HepG2 (cell line): ENCODE measurements around the gene IL1RL2. TPM values are rescaled to one million over a fixed set of nuclear protein-coding genes. Genes with fewer than 3 reads are reported as not detected.

Experiments used
- ATAC-seq: fragments of 200-7000 bp; cut with Tn5 transposase; 3 replicates; pipeline ENCODE4 v1.9.1; 2020; ENCODE audit warnings: mild to moderate bottlenecking, moderate library complexity
- BruUV-seq: library from RNA; stranded (reverse); fragments of 400-500 nt; replicated peaks from 2 replicates; lab custom pipeline; 2021; lab: Mats Ljungman, UMichigan
- CTCF ChIA-PET: fragments of 300-600 bp; formaldehyde crosslinking; extraction: SDS; loops from one replicate; lab custom pipeline; 2021; ENCODE audit warnings: low total read pairs, inconsistent platforms, low intra/inter-chr PET ratio; lab: Yijun Ruan, JAX
- POLR2A ChIA-PET: fragments of 350-600 bp; sonication (Branson Sonifier 250); formaldehyde crosslinking; loops from one replicate; lab custom pipeline; 2020; ENCODE audit warnings: antibody characterized with exemption, inconsistent platforms; lab: Yijun Ruan, JAX
- DNase-seq: peaks from one replicate; pipeline ENCODE4 v3.0.0-alpha.2; 2015; ENCODE audit warnings: low spot score
- FAIRE-seq: peaks from 3 replicates; lab custom pipeline; 2011; peaks lifted over from hg19 to GRCh38; lab: Jason Lieb, UNC
- H2AFZ ChIP-seq: one replicate; pipeline ENCODE4 v1.6.1; 2011; ENCODE audit warnings: low read length, inconsistent platforms
- H3K27ac ChIP-seq: fragments of 300-600 bp; 3 replicates; pipeline ENCODE4 v1.8.0; 2011; ENCODE audit warnings: mixed run types, mild to moderate bottlenecking, mixed read lengths, low read length, inconsistent platforms; ENCODE audit not compliant: insufficient read depth; ENCODE audit errors: extremely low read length
- H3K27me3 ChIP-seq, 2 experiments: fragments of 200-600 bp in 1 of 2; 2 replicates in 1 of 2; 3 replicates in 1 of 2; pipeline versions ENCODE4 v1.6.0 to v1.8.0; 2011; ENCODE audit warnings: low read length in 2 of 2, mild to moderate bottlenecking in 2 of 2, moderate library complexity in 2 of 2, inconsistent platforms in 1 of 2; ENCODE audit not compliant: insufficient read depth in 2 of 2, control insufficient read depth in 1 of 2
- H3K36me3 ChIP-seq, 2 experiments: fragments of 200-600 bp in 1 of 2; replicated peaks in 1 of 2; 2 replicates in 1 of 2; 3 replicates in 1 of 2; pipeline versions ENCODE4 v1.5.1 to v1.8.0; 2011; ENCODE audit warnings: low read length in 2 of 2, inconsistent platforms in 1 of 2; ENCODE audit not compliant: insufficient read depth in 2 of 2, control insufficient read depth in 1 of 2
- H3K4me1 ChIP-seq: 2 replicates; pipeline ENCODE4 v1.5.1; 2012; ENCODE audit warnings: low read length, inconsistent platforms; ENCODE audit not compliant: insufficient read depth
- H3K4me2 ChIP-seq: 2 replicates; pipeline ENCODE4 v1.6.0; 2011; ENCODE audit warnings: low read depth, low read length, inconsistent platforms
- H3K4me3 ChIP-seq, 3 experiments: fragments of 200-600 bp in 1 of 3; sonication (generic), shearing (Covaris generic) in 1 of 3; replicated peaks in 1 of 3; 2 replicates each; pipeline ENCODE4 v1.5.1; 2011 to 2016; ENCODE audit warnings: low read length in 3 of 3, inconsistent platforms in 2 of 3, low read depth in 2 of 3, mild to moderate bottlenecking in 2 of 3, control low read depth in 1 of 3, mixed read lengths in 1 of 3; ENCODE audit not compliant: insufficient read depth in 1 of 3
- H3K79me2 ChIP-seq: one replicate; pipeline ENCODE4 v1.6.1; 2011; ENCODE audit warnings: low read length, inconsistent platforms; ENCODE audit not compliant: insufficient read depth
- H3K9ac ChIP-seq: 2 replicates; pipeline ENCODE4 v1.6.0; 2011; ENCODE audit warnings: mild to moderate bottlenecking, low read depth, low read length, inconsistent platforms; ENCODE audit not compliant: insufficient read depth
- H3K9me3 ChIP-seq: 2 replicates; pipeline ENCODE4 v1.5.1; 2012; ENCODE audit warnings: mild to moderate bottlenecking, low read length
- H4K20me1 ChIP-seq: 2 replicates; pipeline ENCODE4 v1.6.0; 2011; ENCODE audit warnings: inconsistent platforms, mild to moderate bottlenecking, low read length, moderate library complexity; ENCODE audit not compliant: insufficient read depth
- ATF5 ChIP-seq: sonication (generic); formaldehyde crosslinking; IDR thresholded peaks from 2 replicates; pipeline ENCODE4 v1.4.0; 2020; ENCODE audit warnings: mild to moderate bottlenecking, low read depth, missing genetic modification reagents
- BRCA1 ChIP-seq: sonication (generic); formaldehyde crosslinking; IDR thresholded peaks from 2 replicates; pipeline ENCODE4 v1.4.0; 2020; ENCODE audit warnings: missing genetic modification reagents
- ERF ChIP-seq: IDR thresholded peaks from 2 replicates; pipeline ENCODE4 v1.6.1; 2018; ENCODE audit warnings: missing biosample characterization, missing genetic modification reagents
- KLF13 ChIP-seq: sonication (generic); formaldehyde crosslinking; IDR thresholded peaks from 2 replicates; pipeline ENCODE4 v1.4.0; 2020; ENCODE audit warnings: mild to moderate bottlenecking, missing genetic modification reagents
- PHF20 ChIP-seq: sonication (generic); formaldehyde crosslinking; IDR thresholded peaks from 2 replicates; pipeline ENCODE4 v1.5.0; 2020; ENCODE audit warnings: mild to moderate bottlenecking, missing genetic modification reagents
- PPARG ChIP-seq: conservative IDR thresholded peaks from 2 replicates; pipeline ENCODE4 v1.6.1; 2016; ENCODE audit warnings: missing biosample characterization, missing genetic modification reagents
- WGBS: methylation state at CpG from one replicate; pipeline ENCODE4 v1.1.6; 2017; ENCODE audit warnings: low lambda C conversion rate; 5-methylcytosine and 5-hydroxymethylcytosine counted together
- in situ Hi-C: cut with HindIII; loops from 2 replicates; pipeline ENCODE4 v1.10.0; 2017; ENCODE audit warnings: low pct_unique_long_range_greater_than_20kb; ENCODE audit not compliant: extremely low pct_ligation_motif_present
- intact Hi-C: fragments of 100-400 bp; cut with micrococcal nuclease; formaldehyde crosslinking; loops from one replicate; pipeline ENCODE4 v1.10.0; 2022; ENCODE audit not compliant: unreplicated experiment
- polyA plus RNA-seq, 8 experiments: library from polyadenylated mRNA; depleted of rRNA in 3 of 8; stranded (reverse) in 7 of 8; unstranded in 1 of 8; fragments of >200 nt; fragmentation: Illumina TruSeq in 4 of 8; extraction: Trizol in 4 of 8; gene quantifications; 2 replicates each; pipeline versions ENCODE4 v1.2.1 to v1.2.3, GENCODE V29; 2011 to 2016; ENCODE audit warnings: low read depth in 4 of 8, missing spikeins in 1 of 8, mixed read lengths in 1 of 8; ENCODE audit not compliant: insufficient read depth in 1 of 8
- total RNA-seq, 5 experiments: library from RNA; depleted of rRNA; stranded (reverse); fragments of >200 nt; fragmentation: Illumina TruSeq; extraction: Trizol; gene quantifications; 2 replicates each; pipeline ENCODE4 v1.2.3, GENCODE V29; 2016; ENCODE audit warnings: low read depth in 1 of 5
- TF ChIP-seq, protein P1 (sequence below): IDR thresholded peaks from 2 replicates; pipeline ENCODE4 v1.6.1; 2016; ENCODE audit warnings: missing compliant biosample characterization, missing genetic modification reagents, borderline replicate concordance
- TF ChIP-seq, protein P2 (sequence below): sonication (generic); formaldehyde crosslinking; IDR thresholded peaks from 2 replicates; pipeline ENCODE4 v1.8.1; 2023; ENCODE audit warnings: mild to moderate bottlenecking, moderate library complexity, missing genetic modification reagents

The IL1RL2 gene
- total and polyA plus RNA-seq, 2 of the 13 experiments (the other 11 are each of a cell fraction or from before 2014, with no cell fraction given): 0.03 TPM; not detected in 1

DNA sequence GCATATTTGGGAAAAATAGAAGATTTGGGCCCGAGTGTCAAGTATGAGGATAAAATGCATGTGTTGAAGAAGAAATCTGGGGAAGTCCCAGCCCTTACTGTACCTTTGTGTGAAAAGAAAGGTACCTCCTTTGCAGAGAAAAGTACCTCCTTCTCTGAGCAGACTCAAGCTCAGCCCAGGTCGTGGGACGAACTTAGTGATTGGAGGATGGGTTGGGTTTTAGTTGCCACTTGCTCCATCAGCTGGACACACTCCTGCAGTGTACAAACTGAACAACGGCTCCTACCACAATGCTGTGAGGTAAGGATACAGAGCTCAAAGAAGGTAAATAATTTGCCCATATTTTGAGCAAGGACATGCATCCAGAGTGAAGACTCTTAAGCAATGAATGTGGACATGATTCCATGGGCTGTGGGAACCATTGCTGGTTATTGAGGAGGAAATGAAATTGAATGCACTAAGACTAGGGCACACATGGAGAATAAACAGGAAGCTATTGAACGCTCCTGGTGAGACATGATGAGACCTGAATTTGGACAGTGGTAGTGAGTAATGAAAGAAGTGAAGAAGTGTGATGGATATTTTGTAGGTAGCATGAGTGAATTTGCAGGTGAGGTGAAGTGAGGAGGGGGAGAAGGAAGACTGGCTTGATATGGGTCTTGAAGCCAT lies 74.8 kb downstream of the IL1RL2 start (continued):
- TF ChIP-seq, protein P1, sequence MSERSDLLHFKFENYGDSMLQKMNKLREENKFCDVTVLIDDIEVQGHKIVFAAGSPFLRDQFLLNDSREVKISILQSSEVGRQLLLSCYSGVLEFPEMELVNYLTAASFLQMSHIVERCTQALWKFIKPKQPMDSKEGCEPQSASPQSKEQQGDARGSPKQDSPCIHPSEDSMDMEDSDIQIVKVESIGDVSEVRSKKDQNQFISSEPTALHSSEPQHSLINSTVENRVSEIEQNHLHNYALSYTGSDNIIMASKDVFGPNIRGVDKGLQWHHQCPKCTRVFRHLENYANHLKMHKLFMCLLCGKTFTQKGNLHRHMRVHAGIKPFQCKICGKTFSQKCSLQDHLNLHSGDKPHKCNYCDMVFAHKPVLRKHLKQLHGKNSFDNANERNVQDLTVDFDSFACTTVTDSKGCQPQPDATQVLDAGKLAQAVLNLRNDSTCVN (CRISPR knock-in tag): no peak
- TF ChIP-seq PPARG (CRISPR knock-in tag): no peak
- TF ChIP-seq BRCA1 (CRISPR knock-in tag): no peak
- TF ChIP-seq, all 625 proteins: peak for 0

- ChIA-PET CTCF (no interaction called here), POLR2A (no interaction called here)
- DNase-seq (no peak), ATAC-seq (no peak), FAIRE-seq (no peak)
- no TSS peak for BruUV-seq
- no peaks in the 10 kb centered on the region for H3K9me3 ChIP-seq
- TF ChIP-seq ATF5 (CRISPR knock-in tag) (no peak), PHF20 (CRISPR knock-in tag) (no peak), KLF13 (no peak), ERF (no peak)
- TF ChIP-seq, protein P2, sequence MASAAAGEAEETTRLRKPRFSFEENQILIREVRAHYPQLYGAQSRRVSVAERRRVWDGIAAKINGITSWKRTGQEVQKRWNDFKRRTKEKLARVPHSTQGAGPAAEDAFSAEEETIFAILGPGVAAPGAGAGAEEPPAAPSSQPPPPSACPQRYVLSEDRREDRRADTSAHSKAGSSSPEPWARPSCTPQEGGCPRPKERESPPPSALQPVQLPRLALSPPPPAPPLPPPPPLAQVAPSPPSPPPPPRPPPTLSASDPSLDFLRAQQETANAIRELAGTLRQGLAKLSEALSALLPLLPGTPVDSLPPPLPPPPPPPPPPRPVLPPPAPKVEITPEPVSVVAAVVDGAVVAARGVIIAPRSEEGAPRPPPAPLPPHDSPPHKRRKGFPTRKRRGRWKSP (CRISPR knock-in tag): no peak
- no peak overlapping the region for H3K4me2 ChIP-seq
- no peak overlapping the region for H2AFZ ChIP-seq
- 17% methylated on average over 6 of the region's 6 CpGs for WGBS
- H3K4me1 ChIP-seq: no peaks in the 10 kb centered on the region
- in situ Hi-C loops (no loop called here), intact Hi-C loops (no loop called here)
- H3K79me2 ChIP-seq: no peaks in the 10 kb centered on the region
- no peak overlapping the region for H3K27ac ChIP-seq
- no peak overlapping the region for H3K4me3 ChIP-seq
- H3K27me3 ChIP-seq: peaks cover 0 to 15% of the 10 kb centered on the region in 2 experiments; a peak in 3 of 5 replicates
- no peaks in the 10 kb centered on the region for H3K36me3 ChIP-seq
- H3K9ac ChIP-seq: no peak overlapping the region
- no peaks in the 10 kb centered on the region for H4K20me1 ChIP-seq
Observed at GRCh38 chr2:102262216-102263129, 75.7 kb downstream of the IL1RL2 start.
